ENCODE data around the gene SAXO1.
"Not testable (repeated sequence)": the region's sequence is repeated elsewhere in the genome, so short reads cannot be mapped to it uniquely, and the experiment has no call there.

SAXO1 gene

GRCh38 chr9:18969128-18969527 is 63.9 kb downstream of the SAXO1 start:
- DNase-seq: no peak

DNA sequence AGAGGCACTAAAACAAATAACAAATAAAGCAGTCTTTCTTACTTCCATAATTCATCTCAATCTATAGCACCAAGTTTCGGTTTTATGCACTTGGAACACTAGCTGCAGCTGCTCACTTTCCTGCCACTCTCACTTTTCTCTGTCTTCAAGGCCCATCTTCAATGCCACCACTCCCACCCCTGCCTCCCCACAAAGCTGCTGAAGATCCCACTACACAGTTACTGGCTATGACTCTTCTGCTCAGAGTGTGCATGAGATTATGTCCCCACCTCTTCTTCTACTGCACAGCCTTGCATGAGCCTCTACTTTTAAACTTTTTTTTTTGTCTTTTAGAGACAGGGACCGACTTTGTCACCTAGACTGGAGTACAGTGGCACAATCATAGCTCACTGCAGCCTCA is 77.4 kb downstream of the SAXO1 start:
- DNase-seq: no peak

DNA sequence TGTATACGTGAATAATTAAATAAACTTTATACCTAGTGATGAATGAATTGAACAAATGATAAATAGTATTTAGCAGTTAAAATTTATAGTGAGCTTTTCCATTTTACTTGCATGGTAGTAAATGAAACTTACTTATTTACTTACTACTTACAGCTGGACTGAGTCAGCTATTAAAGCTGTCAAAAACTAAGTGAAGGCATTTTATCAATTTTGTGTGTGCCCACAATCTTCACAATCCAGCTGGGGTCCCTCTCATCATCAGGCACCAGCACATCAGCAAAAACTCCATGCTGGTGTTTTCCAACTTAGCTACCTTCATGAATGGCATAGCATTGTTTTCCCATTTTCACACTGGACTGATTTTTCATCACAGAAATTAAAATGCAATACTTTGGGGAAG is 81.1 kb downstream of the SAXO1 start:
- DNase-seq: no peak

DNA sequence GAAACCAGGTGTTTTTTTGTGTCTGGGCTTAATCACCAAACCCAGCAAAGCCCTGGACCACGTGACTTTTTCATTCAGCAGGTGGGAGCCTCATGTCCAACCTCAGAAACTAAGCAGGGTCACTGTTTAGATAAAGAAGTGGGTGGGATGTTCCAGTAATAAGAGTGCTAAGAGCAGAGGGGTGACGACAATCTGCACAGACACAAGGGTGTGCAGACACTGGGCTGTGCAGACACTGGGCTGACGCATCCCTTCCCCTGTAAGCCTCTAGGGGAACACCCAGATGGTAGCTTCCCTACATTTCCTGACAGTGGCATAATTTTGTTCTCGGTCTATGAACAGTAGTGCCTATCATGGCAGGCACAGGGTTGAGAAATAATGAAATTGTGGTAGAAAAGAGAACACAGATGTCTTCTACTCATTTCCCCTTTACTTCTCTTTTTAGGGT is 85.1 kb downstream of the SAXO1 start:
- DNase-seq: no peak

GRCh38 chr9:18942801-18943200 is 90.2 kb downstream of the SAXO1 start:
- DNase-seq: no peak

- DNase-seq: no peak
Measured at GRCh38 chr9:18941060-18941740, 91.8 kb downstream of the SAXO1 start.

- DNase-seq: no peak
Measured at GRCh38 chr9:18939943-18940342, 93.1 kb downstream of the SAXO1 start.

GRCh38 chr9:18936094-18936871 is 96.7 kb downstream of the SAXO1 start:
- DNase-seq: no peak

DNA sequence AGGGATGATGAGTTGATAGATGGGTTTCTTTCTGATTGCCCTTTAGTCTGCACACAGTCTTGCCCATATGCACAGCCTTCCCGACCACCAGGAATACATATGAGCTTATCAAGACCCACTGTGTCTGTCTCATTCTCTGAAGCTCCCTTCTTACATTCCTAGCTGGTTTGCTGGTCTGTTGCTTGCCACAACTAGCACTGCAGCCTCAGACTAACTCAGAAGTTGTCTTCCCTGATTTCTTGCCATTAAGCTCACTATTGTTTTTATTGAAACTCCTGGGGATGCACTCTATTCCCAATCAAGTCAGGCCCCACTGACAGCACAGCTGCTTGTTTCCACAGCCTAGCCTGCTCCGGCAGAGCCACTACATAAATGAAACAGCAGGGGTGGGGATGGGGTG is 97.5 kb downstream of the SAXO1 start:
- no peak for DNase-seq

GRCh38 chr9:18930611-18931010 is 102.4 kb downstream of the SAXO1 start:
- DNase-seq: not testable (repeated sequence)

- DNase-seq: no peak
Measured at GRCh38 chr9:18928711-18929110, 104.3 kb downstream of the SAXO1 start.

DNA sequence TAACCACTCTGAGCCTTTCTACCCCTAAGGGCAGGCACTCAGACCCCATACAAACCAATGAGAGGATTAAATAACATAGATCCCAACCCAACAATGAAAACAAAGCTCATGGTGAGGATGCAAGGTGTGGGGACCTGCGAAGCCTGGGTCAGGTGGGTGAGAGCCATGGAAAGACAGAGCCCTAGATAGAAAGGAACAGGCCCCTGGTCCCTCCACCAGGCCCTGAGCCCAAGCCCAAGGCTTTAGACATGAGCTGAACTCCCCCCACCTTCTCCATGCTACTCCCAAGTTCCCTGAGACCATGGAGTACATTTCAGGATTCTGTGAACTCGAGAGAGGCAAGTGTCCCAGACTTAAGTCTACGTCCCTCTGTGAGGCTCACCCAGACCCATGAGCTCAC is 106.5 kb downstream of the SAXO1 start:
- no peak for DNase-seq

- DNase-seq: no peak
Measured at GRCh38 chr9:18925880-18926279, 107.1 kb downstream of the SAXO1 start.

- no peak for DNase-seq
Measured at GRCh38 chr9:18923671-18924430, 109.2 kb downstream of the SAXO1 start.

- DNase-seq: no peak
Measured at GRCh38 chr9:18923167-18923566, 109.8 kb downstream of the SAXO1 start.

DNA sequence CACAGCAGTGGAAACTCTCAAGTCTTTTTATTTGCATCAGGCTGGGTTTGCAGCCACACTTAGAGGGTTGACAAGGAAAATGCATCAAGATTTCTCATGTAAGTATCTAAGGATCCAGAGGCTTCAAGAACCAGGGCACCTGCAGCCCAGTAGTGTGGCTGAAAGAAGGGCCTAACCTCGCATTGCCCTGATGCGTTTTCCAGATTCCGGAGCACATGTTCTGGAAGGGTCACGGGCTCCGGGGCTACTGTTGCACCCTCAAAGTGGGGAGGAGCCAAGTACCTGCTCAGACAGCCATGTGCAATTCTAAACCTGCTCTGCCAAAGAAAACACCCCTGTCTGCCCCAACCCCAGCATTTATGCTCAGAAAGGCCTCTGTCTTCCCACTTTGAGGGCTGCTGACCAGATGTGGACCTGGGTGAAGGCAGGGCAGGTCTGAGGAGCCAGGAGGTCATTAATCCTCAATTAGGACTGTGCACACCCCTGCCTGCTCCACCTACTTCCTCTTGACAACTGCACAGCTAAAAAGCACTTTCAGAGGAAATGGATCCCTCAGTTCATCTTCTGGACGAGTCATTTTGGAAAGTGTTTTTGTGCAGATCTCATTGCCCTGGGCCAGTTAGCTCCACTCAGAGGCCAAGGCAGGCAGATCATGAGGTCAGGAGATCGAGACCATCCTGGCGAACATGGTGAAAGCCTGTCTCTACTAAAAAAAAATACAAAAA is 110.7 kb downstream of the SAXO1 start:
- no peak for DNase-seq

DNA sequence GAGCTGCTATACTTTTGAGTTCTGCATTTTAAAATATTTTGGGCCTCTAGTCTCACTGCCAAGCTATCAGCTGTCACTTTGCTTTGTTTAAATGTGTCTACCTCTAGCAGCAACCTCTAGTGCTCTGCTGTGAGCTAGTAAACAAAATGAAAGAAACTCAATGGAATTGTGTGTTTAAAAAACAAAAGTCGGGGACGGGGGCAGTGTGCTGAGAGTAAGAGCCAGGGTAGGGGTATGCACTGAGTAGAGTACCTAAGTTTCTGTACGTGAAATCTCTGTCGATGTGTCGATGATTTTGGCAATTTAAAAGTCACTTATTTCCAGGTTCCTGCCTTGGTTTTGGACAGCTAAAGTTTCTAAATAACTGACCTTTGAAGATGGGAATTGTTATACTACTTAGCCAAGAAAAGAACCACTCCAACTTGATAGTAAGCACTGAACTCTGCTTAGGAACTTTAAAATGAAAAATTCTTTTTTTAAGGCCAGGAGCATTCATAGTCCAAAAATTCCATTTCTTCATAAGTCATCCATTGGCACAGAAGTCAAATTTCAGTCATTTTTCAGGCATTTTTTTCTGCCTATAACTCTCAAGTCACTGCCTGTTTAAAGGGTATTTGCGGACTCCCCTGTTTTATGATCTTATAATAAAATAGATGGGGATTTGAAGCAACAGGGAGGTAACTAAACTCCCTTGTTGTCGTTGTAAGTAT is 111.5 kb downstream of the SAXO1 start:
- DNase-seq: no peak

DNA sequence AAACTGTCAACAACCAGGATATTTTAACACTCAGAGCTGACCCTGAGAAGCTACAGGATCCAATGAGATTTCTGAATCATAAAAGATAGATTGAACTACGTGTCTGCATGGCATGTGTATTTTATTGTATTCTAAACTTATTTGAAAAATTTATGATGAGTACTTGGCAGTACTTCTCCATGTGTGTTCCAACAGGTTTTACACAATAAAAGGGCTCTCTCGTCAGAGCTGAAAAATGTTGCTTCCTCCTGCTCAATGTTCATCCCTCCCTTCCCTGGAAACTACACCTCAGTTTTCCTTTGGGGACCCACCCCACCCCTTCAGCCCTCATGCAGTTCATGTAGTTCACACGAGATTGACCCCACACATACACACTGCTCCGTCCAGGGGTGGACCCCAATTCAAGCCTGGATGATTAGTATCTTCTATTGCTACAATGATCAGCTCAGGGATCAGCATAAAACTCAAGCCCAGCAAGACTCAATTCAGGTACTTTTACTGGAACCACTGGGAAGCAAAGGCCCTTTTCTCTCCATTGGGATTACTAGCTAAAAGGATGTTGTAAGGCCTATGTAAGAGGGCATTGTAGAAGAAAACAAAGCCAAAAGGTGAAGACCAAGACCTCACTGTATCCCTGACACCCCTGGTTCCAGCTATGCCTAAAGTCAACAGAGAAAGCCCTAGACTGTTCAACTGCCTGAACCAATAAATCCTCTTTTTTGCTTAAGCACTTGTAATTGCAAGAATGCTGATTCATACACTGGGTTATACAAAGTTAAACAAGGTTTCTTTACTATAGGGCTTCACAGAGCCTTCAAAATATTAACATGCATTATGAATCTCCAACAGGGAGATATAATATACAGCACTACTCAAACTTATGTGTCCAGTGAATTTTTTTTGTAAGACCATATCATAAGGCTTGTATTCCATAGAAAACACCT is 112.6 kb downstream of the SAXO1 start:
- DNase-seq: no peak

DNA sequence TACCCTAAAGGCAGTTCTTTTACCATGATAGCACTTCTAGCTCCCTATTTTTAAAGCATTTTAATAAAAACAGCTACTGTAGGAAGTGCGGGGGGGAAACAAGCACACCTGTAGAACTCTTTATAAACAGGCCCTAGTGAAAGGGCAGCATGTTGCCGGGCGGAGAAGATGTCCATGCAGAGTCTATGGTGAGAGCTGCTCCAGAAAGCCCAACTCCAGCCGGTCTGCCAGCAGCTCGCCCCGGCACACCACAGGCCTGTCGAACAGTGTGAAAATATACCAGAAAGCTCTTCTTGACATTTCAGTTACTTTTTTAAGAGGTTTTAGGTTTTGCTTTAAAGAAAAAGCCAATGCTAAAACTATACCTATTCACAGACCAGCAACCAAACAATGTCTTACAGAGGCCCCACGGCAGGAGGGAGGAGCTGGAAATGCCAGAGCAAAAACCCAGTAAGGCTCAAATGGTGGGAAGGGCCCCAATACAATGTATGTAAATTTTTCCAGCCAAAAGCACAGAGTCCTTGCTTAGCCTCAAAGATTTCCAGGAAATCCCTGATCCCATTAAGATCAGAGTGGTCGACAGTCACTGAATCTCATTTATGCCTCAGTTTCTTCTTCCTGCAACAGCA is 121.2 kb downstream of the SAXO1 start:
- DNase-seq: no peak

- DNase-seq: no peak
Measured at GRCh38 chr9:18910916-18911315, 122.1 kb downstream of the SAXO1 start.

DNA sequence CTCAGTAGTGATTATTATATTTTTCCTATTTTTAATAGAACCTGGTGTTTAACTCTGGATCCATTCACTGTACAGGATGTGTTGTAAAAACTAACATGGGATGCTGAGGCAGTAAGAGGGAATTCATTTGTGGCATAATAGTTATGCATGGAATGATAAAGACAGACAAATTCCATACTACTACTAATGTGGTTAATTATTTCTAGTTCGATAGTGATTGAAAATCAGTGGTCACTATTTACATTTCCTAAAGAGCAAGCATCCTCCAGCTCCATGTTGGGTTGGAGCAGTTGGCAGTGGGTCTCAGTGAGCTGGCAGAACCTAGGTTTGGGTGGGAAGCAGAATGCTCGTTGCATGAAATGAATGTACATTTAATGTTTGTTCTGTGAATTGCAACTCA is 122.6 kb downstream of the SAXO1 start:
- DNase-seq: no peak
